Astrocyte (in vitro differentiated cells and primary cell): ENCODE results near the gene GPATCH8.

Source experiments
- EZH2 ChIP-seq: IDR thresholded peaks from 2 replicates; pipeline ENCODE4 v1.6.1; 2012; ENCODE audit warnings: mild to moderate bottlenecking, low read length, inconsistent platforms; ENCODE audit not compliant: insufficient read depth
- TF ChIP-seq, protein P1 (sequence below): IDR thresholded peaks from 2 replicates; pipeline ENCODE4 v1.5.1; 2011; ENCODE audit warnings: low read depth, mild to moderate bottlenecking, inconsistent platforms, low read length, moderate library complexity; ENCODE audit not compliant: insufficient read depth

DNA sequence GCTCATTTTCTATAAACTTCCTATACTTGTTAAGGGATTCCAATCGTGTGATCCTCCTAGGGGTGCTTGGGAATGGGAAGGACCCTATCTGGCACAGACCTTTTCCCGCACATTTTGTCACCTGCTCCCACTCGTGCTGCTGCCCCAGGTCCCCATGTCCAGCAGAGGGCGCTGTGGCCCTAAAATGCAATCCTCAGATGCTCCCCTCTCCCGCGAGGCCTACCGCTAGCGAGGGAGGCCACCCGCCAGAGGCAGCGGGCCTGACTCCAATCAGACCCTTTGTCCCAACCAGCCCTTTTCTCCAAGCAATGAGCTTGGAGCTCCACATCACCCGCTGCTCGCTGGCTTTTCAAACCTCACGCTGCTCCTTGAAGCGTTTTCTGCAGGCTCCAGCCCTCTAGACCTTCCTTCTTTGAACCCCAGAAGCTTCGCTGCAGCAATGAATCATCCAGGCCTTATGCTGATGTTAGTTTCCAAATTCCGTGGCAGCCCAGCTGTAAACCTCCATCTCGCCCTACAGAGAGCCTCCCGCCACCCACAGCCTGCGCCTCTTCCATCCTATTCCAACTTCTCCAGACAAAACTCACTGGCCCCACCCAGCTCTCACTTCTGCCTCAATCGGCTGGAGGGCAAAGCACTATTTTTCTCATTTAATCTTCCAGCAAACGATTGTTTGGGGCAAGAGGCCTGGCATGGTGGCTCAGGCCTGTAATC, 30.5 kb upstream of the GPATCH8 start:
- TF ChIP-seq, protein P1, sequence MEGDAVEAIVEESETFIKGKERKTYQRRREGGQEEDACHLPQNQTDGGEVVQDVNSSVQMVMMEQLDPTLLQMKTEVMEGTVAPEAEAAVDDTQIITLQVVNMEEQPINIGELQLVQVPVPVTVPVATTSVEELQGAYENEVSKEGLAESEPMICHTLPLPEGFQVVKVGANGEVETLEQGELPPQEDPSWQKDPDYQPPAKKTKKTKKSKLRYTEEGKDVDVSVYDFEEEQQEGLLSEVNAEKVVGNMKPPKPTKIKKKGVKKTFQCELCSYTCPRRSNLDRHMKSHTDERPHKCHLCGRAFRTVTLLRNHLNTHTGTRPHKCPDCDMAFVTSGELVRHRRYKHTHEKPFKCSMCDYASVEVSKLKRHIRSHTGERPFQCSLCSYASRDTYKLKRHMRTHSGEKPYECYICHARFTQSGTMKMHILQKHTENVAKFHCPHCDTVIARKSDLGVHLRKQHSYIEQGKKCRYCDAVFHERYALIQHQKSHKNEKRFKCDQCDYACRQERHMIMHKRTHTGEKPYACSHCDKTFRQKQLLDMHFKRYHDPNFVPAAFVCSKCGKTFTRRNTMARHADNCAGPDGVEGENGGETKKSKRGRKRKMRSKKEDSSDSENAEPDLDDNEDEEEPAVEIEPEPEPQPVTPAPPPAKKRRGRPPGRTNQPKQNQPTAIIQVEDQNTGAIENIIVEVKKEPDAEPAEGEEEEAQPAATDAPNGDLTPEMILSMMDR = peak; percentile 92
- no peak for TF ChIP-seq EZH2
